Measurements from ENCODE around the gene SLC10A6.

GRCh38 chr4:86833615-86834014 lies 15.6 kb downstream of the SLC10A6 start:
- TF ChIP-seq CTCF (IDR thresholded peaks at IDR 0.05): no peak
- no peak for TF ChIP-seq POLR2A (IDR thresholded peaks at IDR 0.05)

Data from adrenal gland (tissue), 5 donors.